GM12878 (cell line): ENCODE results near the gene OR51E2. TPM values are rescaled to one million over a fixed set of nuclear protein-coding genes. Genes with fewer than 3 reads are reported as not detected.
A peak's percentile ranks its signal among the peaks of the same experiment; 100 is the strongest.

Source experiments
- ATAC-seq: fragments of 200-7000 bp; cut with Tn5 transposase; 3 replicates; pipeline ENCODE4 v1.9.1; 2020; ENCODE audit warnings: mild to moderate bottlenecking, moderate library complexity
- BruUV-seq: library from RNA; stranded (reverse); fragments of 400-500 nt; replicated peaks from 2 replicates; lab custom pipeline; 2021; lab: Mats Ljungman, UMichigan
- CTCF ChIA-PET: fragments of 300-600 bp; sonication (Branson Sonifier 250); formaldehyde crosslinking; extraction: SDS; loops from one replicate; lab custom pipeline; 2021; ENCODE audit warnings: inconsistent platforms; lab: Yijun Ruan, JAX
- POLR2A ChIA-PET: fragments of 350-600 bp; formaldehyde crosslinking; extraction: SDS; loops from one replicate; lab custom pipeline; 2021; ENCODE audit warnings: inconsistent platforms; lab: Charles Lee
- RAD21 ChIA-PET: fragments of 300-600 bp; sonication (Branson Sonifier 250); formaldehyde crosslinking; loops from one replicate; lab custom pipeline; 2023; ENCODE audit warnings: antibody characterized with exemption; ENCODE audit not compliant: unreplicated experiment; lab: Charles Lee
- SMC1A ChIA-PET: fragments of 300-600 bp; sonication (Branson Sonifier 250); formaldehyde crosslinking; loops from one replicate; lab custom pipeline; 2023; ENCODE audit not compliant: unreplicated experiment, uncharacterized antibody; lab: Charles Lee
- DNase-seq: peaks from one replicate; pipeline ENCODE4 v3.0.0-alpha.2; 2011; ENCODE audit warnings: low read depth, low spot score
- FAIRE-seq: peaks from 3 replicates; lab custom pipeline; 2011; peaks lifted over from hg19 to GRCh38; lab: Jason Lieb, UNC
- H2AFZ ChIP-seq: 2 replicates; pipeline ENCODE4 v1.6.0; 2011; ENCODE audit warnings: low read depth, low read length, control low read depth; ENCODE audit not compliant: control insufficient read depth
- H3K27ac ChIP-seq: 2 replicates; pipeline ENCODE4 v1.5.1; 2011; ENCODE audit warnings: control low read depth; ENCODE audit not compliant: control insufficient read depth, insufficient read depth
- H3K27me3 ChIP-seq, 2 experiments: replicated peaks in 1 of 2; 2 replicates each; pipeline versions ENCODE4 v1.6.0 to v1.6.1; 2011; ENCODE audit warnings: low read length in 1 of 2; ENCODE audit not compliant: control insufficient read depth in 2 of 2, insufficient read depth in 2 of 2
- H3K36me3 ChIP-seq, 2 experiments: 2 replicates each; pipeline ENCODE4 v1.5.1; 2011; ENCODE audit warnings: low read length in 1 of 2; ENCODE audit not compliant: control insufficient read depth in 2 of 2, insufficient read depth in 2 of 2
- H3K4me1 ChIP-seq: 2 replicates; pipeline ENCODE4 v1.6.1; 2011; ENCODE audit warnings: mild to moderate bottlenecking, low read length, moderate library complexity, mixed read lengths; ENCODE audit not compliant: control insufficient read depth, insufficient read depth
- H3K4me2 ChIP-seq: 2 replicates; pipeline ENCODE4 v1.6.0; 2011; ENCODE audit warnings: control low read depth; ENCODE audit not compliant: control insufficient read depth, insufficient read depth
- H3K4me3 ChIP-seq: fragments of 200-600 bp; sonication (generic); 2 replicates; pipeline ENCODE4 v1.5.1; 2016
- H3K79me2 ChIP-seq: 2 replicates; pipeline ENCODE4 v1.6.0; 2011; ENCODE audit warnings: low read length; ENCODE audit not compliant: control insufficient read depth, insufficient read depth
- H3K9ac ChIP-seq: 2 replicates; pipeline ENCODE4 v1.8.0; 2011; ENCODE audit warnings: low read length, control low read depth, mixed read lengths; ENCODE audit not compliant: control insufficient read depth, insufficient read depth
- H3K9me3 ChIP-seq: replicated peaks from 3 replicates; pipeline ENCODE4 v1.5.1; 2011; ENCODE audit warnings: mild to moderate bottlenecking, low read length; ENCODE audit not compliant: control insufficient read depth, insufficient read depth
- H4K20me1 ChIP-seq: 2 replicates; pipeline ENCODE4 v1.6.0; 2011; ENCODE audit not compliant: control insufficient read depth, insufficient read depth
- BCL11A ChIP-seq: IDR thresholded peaks from 2 replicates; pipeline ENCODE4 v1.6.1; 2011; ENCODE audit warnings: low read depth, low read length
- BHLHE40 ChIP-seq, 2 experiments: fragments of 450-650 bp in 1 of 2; IDR thresholded peaks; 2 replicates each; pipeline ENCODE4 v1.6.1; 2011 to 2017; ENCODE audit warnings: low read depth in 2 of 2, borderline replicate concordance in 1 of 2, improper control_type of control experiment in 1 of 2, low read length in 1 of 2, mild to moderate bottlenecking in 1 of 2
- EZH2 ChIP-seq: IDR thresholded peaks from 2 replicates; pipeline ENCODE4 v1.6.1; 2012; ENCODE audit warnings: low read depth, mild to moderate bottlenecking, control low read depth, inconsistent platforms, low read length, borderline replicate concordance; ENCODE audit not compliant: control insufficient read depth
- TCF7 ChIP-seq: IDR thresholded peaks from 2 replicates; pipeline ENCODE4 v1.6.1; 2014; ENCODE audit warnings: antibody characterized with exemption, borderline replicate concordance
- WGBS: methylation state at CpG from one replicate; pipeline ENCODE4 v1.1.6; 2016; ENCODE audit warnings: low lambda C conversion rate; ENCODE audit not compliant: insufficient replicate concordance, insufficient coverage; ENCODE audit errors: missing lambda C conversion rate; 5-methylcytosine and 5-hydroxymethylcytosine counted together
- in situ Hi-C: fragments of 300-500 bp; cut with MboI; formaldehyde crosslinking; loops from 9 replicates; pipeline ENCODE4 v1.14.3; 2018; ENCODE audit warnings: mixed read lengths
- intact Hi-C: fragments of 100-400 bp; cut with micrococcal nuclease; formaldehyde crosslinking; loops from one replicate; pipeline ENCODE4 v1.14.2; 2022; ENCODE audit not compliant: unreplicated experiment
- polyA plus RNA-seq, 11 experiments: library from polyadenylated mRNA; depleted of rRNA in 4 of 11; unstranded in 6 of 11; stranded (reverse) in 5 of 11; fragments of >200 nt; fragmentation: Nextera tagmentation in 4 of 11; fragmentation: Illumina TruSeq in 1 of 11; extraction: Ambion mirVana in 4 of 11; extraction: Trizol in 1 of 11; gene quantifications; 1 replicate in 1 of 11; 2 replicates in 10 of 11; pipeline versions ENCODE4 v1.2.1 to v1.2.3, GENCODE V29; 2011 to 2016; ENCODE audit warnings: inconsistent platforms in 2 of 11, missing spikeins in 2 of 11, low read depth in 1 of 11
- total RNA-seq, 4 experiments: library from RNA; depleted of rRNA in 3 of 4; stranded (reverse); fragments of >200 nt in 3 of 4; fragmentation: Illumina TruSeq in 1 of 4; extraction: Trizol in 1 of 4; gene quantifications; 2 replicates each; pipeline versions ENCODE4 v1.2.1 to v1.2.3, GENCODE V29; 2013 to 2021
- TF ChIP-seq, protein P1 (sequence below): fragments of 450-650 bp; IDR thresholded peaks from 2 replicates; pipeline ENCODE4 v1.6.1; 2016; ENCODE audit warnings: mild to moderate bottlenecking
- TF ChIP-seq, protein P2 (sequence below): fragments of 450-650 bp; IDR thresholded peaks from 2 replicates; pipeline ENCODE4 v1.6.1; 2017; ENCODE audit warnings: mild to moderate bottlenecking, moderate library complexity
- TF ChIP-seq, protein P3 (sequence below): fragments of 150-350 bp; IDR thresholded peaks from 2 replicates; pipeline ENCODE4 v1.6.1; 2016; ENCODE audit warnings: low read depth, low read length
- TF ChIP-seq, protein P4 (sequence below): fragments of 450-650 bp; IDR thresholded peaks from 2 replicates; pipeline ENCODE4 v1.6.1; 2016; ENCODE audit warnings: mild to moderate bottlenecking, moderate library complexity, borderline replicate concordance

Gene OR51E2
- total and polyA plus RNA-seq, 10 of the 15 experiments (the other 5 are each of a cell fraction or from before 2014, with no cell fraction given) = not detected

DNA sequence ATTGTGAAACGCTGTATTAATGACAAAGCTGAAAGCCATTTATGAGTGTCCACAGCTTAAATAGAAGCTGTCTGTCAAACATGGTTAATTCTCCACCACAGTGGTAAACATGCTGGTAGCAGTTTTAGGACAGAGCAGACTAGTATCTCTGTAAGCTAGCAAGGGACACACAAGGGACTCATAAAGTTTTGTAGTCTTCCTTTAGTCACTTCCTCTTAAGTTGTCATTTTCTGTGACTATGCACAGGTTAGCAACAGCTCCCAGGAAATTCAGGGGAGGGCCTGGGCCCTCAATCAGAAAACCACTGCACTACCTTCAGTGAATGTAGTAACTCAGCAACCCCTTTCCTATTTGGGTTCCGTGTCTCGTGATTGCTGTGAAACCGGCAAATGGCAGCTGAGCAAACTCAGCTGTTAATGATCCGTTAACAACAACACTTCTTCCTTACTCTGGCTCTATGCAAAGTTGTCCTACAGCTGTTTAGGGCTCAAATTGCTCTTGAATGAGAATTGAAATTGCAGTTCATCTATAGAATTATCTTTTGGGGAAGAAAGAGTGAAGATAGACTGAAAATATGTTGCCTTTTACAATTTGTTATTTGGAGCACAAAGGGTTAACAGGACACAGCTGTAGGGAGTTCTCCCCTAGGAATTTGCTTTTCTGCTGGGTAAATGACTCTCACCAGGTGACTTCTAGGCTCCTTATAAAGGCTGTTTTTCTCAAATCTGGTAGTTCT is 6.6 kb upstream of the OR51E2 start, which contains the start of gene MMP26:
Gene MMP26 (plus strand): TSS at position 731 of the 736 bp plus-strand sequence.
- 0% methylated on average over 5 of the region's 5 CpGs for WGBS
- TF ChIP-seq BCL11A = no peak
- TF ChIP-seq, protein P1, sequence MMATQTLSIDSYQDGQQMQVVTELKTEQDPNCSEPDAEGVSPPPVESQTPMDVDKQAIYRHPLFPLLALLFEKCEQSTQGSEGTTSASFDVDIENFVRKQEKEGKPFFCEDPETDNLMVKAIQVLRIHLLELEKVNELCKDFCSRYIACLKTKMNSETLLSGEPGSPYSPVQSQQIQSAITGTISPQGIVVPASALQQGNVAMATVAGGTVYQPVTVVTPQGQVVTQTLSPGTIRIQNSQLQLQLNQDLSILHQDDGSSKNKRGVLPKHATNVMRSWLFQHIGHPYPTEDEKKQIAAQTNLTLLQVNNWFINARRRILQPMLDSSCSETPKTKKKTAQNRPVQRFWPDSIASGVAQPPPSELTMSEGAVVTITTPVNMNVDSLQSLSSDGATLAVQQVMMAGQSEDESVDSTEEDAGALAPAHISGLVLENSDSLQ = peak; percentile 75
- TF ChIP-seq, protein P2, sequence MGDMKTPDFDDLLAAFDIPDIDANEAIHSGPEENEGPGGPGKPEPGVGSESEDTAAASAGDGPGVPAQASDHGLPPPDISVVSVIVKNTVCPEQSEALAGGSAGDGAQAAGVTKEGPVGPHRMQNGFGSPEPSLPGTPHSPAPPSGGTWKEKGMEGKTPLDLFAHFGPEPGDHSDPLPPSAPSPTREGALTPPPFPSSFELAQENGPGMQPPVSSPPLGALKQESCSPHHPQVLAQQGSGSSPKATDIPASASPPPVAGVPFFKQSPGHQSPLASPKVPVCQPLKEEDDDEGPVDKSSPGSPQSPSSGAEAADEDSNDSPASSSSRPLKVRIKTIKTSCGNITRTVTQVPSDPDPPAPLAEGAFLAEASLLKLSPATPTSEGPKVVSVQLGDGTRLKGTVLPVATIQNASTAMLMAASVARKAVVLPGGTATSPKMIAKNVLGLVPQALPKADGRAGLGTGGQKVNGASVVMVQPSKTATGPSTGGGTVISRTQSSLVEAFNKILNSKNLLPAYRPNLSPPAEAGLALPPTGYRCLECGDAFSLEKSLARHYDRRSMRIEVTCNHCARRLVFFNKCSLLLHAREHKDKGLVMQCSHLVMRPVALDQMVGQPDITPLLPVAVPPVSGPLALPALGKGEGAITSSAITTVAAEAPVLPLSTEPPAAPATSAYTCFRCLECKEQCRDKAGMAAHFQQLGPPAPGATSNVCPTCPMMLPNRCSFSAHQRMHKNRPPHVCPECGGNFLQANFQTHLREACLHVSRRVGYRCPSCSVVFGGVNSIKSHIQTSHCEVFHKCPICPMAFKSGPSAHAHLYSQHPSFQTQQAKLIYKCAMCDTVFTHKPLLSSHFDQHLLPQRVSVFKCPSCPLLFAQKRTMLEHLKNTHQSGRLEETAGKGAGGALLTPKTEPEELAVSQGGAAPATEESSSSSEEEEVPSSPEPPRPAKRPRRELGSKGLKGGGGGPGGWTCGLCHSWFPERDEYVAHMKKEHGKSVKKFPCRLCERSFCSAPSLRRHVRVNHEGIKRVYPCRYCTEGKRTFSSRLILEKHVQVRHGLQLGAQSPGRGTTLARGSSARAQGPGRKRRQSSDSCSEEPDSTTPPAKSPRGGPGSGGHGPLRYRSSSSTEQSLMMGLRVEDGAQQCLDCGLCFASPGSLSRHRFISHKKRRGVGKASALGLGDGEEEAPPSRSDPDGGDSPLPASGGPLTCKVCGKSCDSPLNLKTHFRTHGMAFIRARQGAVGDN = no peak
- TF ChIP-seq TCF7 = no peak
- TF ChIP-seq BHLHE40 (IDR thresholded peaks at IDR 0.05; ENCODE audit: borderline replicate concordance in 1 of 2, low read depth in 2 of 2, low read length in 1 of 2) = 0 out of 4 replicates have a peak, but pooled peaks of 1 of the 2 experiments have one; percentile 14
- TF ChIP-seq, protein P3, sequence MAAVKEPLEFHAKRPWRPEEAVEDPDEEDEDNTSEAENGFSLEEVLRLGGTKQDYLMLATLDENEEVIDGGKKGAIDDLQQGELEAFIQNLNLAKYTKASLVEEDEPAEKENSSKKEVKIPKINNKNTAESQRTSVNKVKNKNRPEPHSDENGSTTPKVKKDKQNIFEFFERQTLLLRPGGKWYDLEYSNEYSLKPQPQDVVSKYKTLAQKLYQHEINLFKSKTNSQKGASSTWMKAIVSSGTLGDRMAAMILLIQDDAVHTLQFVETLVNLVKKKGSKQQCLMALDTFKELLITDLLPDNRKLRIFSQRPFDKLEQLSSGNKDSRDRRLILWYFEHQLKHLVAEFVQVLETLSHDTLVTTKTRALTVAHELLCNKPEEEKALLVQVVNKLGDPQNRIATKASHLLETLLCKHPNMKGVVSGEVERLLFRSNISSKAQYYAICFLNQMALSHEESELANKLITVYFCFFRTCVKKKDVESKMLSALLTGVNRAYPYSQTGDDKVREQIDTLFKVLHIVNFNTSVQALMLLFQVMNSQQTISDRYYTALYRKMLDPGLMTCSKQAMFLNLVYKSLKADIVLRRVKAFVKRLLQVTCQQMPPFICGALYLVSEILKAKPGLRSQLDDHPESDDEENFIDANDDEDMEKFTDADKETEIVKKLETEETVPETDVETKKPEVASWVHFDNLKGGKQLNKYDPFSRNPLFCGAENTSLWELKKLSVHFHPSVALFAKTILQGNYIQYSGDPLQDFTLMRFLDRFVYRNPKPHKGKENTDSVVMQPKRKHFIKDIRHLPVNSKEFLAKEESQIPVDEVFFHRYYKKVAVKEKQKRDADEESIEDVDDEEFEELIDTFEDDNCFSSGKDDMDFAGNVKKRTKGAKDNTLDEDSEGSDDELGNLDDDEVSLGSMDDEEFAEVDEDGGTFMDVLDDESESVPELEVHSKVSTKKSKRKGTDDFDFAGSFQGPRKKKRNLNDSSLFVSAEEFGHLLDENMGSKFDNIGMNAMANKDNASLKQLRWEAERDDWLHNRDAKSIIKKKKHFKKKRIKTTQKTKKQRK = no peak
- TF ChIP-seq EZH2 = no peak
- TF ChIP-seq, protein P4, sequence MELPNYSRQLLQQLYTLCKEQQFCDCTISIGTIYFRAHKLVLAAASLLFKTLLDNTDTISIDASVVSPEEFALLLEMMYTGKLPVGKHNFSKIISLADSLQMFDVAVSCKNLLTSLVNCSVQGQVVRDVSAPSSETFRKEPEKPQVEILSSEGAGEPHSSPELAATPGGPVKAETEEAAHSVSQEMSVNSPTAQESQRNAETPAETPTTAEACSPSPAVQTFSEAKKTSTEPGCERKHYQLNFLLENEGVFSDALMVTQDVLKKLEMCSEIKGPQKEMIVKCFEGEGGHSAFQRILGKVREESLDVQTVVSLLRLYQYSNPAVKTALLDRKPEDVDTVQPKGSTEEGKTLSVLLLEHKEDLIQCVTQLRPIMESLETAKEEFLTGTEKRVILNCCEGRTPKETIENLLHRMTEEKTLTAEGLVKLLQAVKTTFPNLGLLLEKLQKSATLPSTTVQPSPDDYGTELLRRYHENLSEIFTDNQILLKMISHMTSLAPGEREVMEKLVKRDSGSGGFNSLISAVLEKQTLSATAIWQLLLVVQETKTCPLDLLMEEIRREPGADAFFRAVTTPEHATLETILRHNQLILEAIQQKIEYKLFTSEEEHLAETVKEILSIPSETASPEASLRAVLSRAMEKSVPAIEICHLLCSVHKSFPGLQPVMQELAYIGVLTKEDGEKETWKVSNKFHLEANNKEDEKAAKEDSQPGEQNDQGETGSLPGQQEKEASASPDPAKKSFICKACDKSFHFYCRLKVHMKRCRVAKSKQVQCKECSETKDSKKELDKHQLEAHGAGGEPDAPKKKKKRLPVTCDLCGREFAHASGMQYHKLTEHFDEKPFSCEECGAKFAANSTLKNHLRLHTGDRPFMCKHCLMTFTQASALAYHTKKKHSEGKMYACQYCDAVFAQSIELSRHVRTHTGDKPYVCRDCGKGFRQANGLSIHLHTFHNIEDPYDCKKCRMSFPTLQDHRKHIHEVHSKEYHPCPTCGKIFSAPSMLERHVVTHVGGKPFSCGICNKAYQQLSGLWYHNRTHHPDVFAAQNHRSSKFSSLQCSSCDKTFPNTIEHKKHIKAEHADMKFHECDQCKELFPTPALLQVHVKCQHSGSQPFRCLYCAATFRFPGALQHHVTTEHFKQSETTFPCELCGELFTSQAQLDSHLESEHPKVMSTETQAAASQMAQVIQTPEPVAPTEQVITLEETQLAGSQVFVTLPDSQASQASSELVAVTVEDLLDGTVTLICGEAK = peak; percentile 85
- TF ChIP-seq, all 136 proteins: peak for 3
- intact Hi-C loops = loop anchor here (5.0 kb wide), 2 partner anchors 33 to 48 kb away; no protein-coding TSS in a partner anchor

More for the DNA sequence above, 6.6 kb upstream of the OR51E2 start, which contains the start of gene MMP26:
- peak; percentile 44 for ATAC-seq
- Histone ChIP-seq H2AFZ (no peak within 1 kb of the TSS), H3K4me2 (no peak within 1 kb of the TSS), H3K27me3 (no peaks in the 10 kb centered on the region; a peak in 1 of 4 replicates), H3K9ac (no peak within 1 kb of the TSS), H3K27ac (no peak within 1 kb of the TSS), H3K36me3 (no peaks in the 10 kb centered on the region), H3K4me3 (no peak within 1 kb of the TSS), H3K9me3 (no peaks in the 10 kb centered on the region), H4K20me1 (no peaks in the 10 kb centered on the region), H3K79me2 (no peaks in the 10 kb centered on the region), H3K4me1 (no peaks in the 10 kb centered on the region; the same call in none of the 2 replicates)
- SMC1A ChIA-PET = interaction anchor here (1.1 to 1.3 kb wide), 2 partner anchors 17 to 196 kb away, joined by 3 read pairs; no protein-coding TSS in a partner anchor
- CTCF ChIA-PET = interaction anchor here (1.2 kb wide), 1 partner anchor 11 kb away, joined by 5 read pairs; no protein-coding TSS in a partner anchor
- POLR2A ChIA-PET = no interaction called here
- DNase-seq = no peak
- RAD21 ChIA-PET = no interaction called here
- BruUV-seq = no TSS peak
- FAIRE-seq = no peak
- in situ Hi-C loops = no loop called here
